ENCODE data around the gene PRG2.
"Not testable (repeated sequence)": the region's sequence is repeated elsewhere in the genome, so short reads cannot be mapped to it uniquely, and the experiment has no call there.

PRG2 gene

DNA sequence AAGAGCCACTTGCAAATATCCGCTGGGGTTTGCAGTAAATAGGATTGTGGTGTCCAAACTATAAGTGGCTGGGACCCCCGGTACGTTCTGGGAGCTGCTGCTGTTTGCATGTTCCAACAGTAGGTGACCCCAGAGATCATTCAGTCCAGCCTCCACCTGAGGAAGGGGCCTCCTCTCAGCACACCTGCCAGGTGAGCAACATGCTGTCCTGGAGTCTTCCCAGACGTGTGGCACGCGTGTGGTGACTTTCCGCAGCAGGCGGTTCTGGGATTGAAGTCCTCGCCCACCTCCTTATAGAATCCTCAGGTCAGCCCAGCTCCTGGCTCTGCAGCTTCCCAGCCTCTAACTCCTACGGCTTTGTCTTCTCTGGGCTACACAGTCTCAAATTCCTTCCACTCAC, 45.6 kb downstream of the PRG2 start:
- DNase-seq = no peak

GRCh38 chr11:57343825-57344224, 46.6 kb downstream of the PRG2 start:
- no peak for DNase-seq

GRCh38 chr11:57342702-57343101, 47.7 kb downstream of the PRG2 start:
- no peak for DNase-seq

DNA sequence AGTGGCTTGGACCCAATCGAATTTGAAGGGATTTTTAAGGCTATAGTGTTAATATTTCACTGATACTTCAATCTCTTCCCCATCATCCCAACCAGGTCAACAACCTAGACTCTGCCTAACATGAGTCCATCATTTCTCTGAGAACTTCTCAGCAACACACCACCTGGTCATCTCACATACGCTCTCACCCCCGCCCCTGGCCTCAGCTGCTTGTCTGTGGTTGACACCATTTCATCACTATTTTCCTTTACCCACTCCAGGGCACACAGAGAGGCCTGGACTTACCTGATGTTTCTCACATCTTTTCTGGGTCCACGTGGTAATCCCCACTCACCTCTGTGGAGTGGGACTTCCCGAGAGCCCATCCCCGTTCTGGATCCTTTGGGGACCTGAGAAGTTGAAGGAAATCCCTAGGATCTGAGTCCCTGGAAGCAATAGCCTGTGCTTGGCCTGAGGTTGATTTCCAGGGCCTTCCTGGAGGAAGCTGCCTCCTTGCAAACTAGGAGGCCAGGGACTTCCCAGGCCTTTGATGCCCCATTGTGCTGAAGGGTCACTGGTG, 49.1 kb downstream of the PRG2 start:
- DNase-seq = no peak

GRCh38 chr11:57340039-57340615, 50.3 kb downstream of the PRG2 start:
- peak; percentile 64 for DNase-seq

- DNase-seq = no peak
These were observed 51.1 kb downstream of the PRG2 start for GRCh38 chr11:57339328-57339727.

DNA sequence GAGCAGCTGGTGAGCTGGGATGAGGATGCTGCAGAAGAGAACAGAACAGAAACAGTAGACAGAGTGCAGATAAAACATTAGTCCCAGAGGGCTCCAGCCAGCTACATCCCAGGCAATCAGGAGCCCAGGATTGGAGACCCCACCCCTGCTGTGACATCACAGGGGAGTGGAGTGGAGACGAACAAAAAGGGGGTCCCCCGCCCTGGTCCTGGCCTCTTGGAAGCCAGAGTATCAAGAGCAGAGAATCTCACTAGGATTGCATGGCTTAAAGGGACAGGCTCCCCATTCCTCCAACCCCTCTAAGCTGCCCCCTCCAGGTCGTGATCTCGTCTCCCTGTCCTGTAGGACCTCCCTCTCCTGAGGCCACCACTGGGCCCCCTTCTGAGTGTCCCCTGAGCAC, 52.3 kb downstream of the PRG2 start, which contains the start of gene P2RX3:
TSS of gene P2RX3 (plus strand) at position 211 of the 400 bp plus-strand sequence. CDS start 199 bp downstream, outside the sequence.
- no peak for DNase-seq

DNA sequence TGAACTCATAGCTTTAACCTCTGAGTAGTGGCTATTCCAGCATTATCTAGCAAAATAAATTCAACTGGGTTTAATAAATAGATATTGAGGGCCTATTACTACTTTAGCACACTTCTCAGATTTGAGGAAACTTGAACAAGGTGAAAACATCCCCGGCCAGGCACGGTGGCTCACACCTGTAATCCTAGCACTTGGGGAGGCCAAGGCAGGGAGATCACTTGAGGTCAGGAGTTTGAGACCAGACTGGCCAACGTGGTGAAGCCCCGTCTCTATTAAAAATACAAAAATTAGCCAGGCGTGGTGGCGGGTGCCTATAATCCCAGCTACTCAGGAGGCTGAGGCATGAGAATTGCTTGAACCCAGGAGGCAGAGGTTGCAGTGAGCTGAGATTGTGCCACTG, 53.6 kb downstream of the PRG2 start:
- not testable (repeated sequence) for DNase-seq

Data from fibroblast of skin of scalp (primary cell).